ENCODE data around the gene MAPK12. TPM values are rescaled to one million over a fixed set of nuclear protein-coding genes. Genes with fewer than 3 reads are reported as not detected.

Gene MAPK12
- total and polyA plus RNA-seq, 4 donors, result 0.83 to 2.8 (median 1.9) TPM

GRCh38 chr22:50296658-50297490, 35.4 kb upstream of the MAPK12 start:
- no peak for DNase-seq (ENCODE audit: low spot score)
- Histone ChIP-seq H3K4me3 (ENCODE audit: low read depth in 1 of 3, low read length in 3 of 3) (peak overlapping the region in 2 of 3 donors; percentile 12 to 36), H3K36me3 (ENCODE audit: control insufficient read depth in 4 of 4, insufficient read depth in 3 of 4, low read depth in 1 of 4, low read length in 3 of 4) (peaks cover 0 to 2% (median 0%) of the 10 kb centered on the region in 4 donors), H3K9ac (ENCODE audit: low read depth in 1 of 2, low read length in 2 of 2) (no peak overlapping the region), H3K27me3 (ENCODE audit: control insufficient read depth in 4 of 4, insufficient read depth in 4 of 4, low read length in 3 of 4) (no peaks in the 10 kb centered on the region), H3K4me1 (ENCODE audit: control insufficient read depth in 4 of 4, insufficient read depth in 4 of 4, low read length in 3 of 4) (peaks cover 54 to 90% (median 74%) of the 10 kb centered on the region in 4 donors), H3K9me3 (ENCODE audit: control insufficient read depth in 4 of 4, low read length in 3 of 4) (no peaks in the 10 kb centered on the region), H3K27ac (ENCODE audit: low read depth in 1 of 2, low read length in 2 of 2) (peak overlapping the region; percentile 16 to 70)
- WGBS, result 32% methylated on average over 29 of the region's 29 CpGs
- TF ChIP-seq FOXA1 (IDR thresholded peaks at IDR 0.05) (no peak), EGR1 (IDR thresholded peaks at IDR 0.05; ENCODE audit: low read depth in 2 of 2) (peak; percentile 47 to 79), HNF4A (conservative IDR thresholded peaks at IDR 0.05) (peak; percentile 56 to 67), JUND (IDR thresholded peaks at IDR 0.05) (no peak), RXRA (IDR thresholded peaks at IDR 0.05) (peak; percentile 35 to 64), TAF1 (conservative IDR thresholded peaks at IDR 0.05) (no peak), YY1 (IDR thresholded peaks at IDR 0.05) (peak; percentile 15), HNF4G (IDR thresholded peaks at IDR 0.05) (peak; percentile 24)

- 22% methylated on average over 5 of the region's 5 CpGs for WGBS
- H3K4me3 ChIP-seq (ENCODE audit: low read depth in 1 of 3, low read length in 3 of 3), result peak overlapping the region in 1 of 3 donors; percentile 43
- H3K36me3 ChIP-seq (ENCODE audit: control insufficient read depth in 4 of 4, insufficient read depth in 3 of 4, low read depth in 1 of 4, low read length in 3 of 4), result peaks cover 3 to 12% (median 7%) of the 10 kb centered on the region in 4 donors
- peak overlapping the region in 1 of 2 donors; percentile 67 for H3K9ac ChIP-seq (ENCODE audit: low read depth in 1 of 2, low read length in 2 of 2)
- peaks cover 41 to 76% (median 62%) of the 10 kb centered on the region in 4 donors for H3K4me1 ChIP-seq (ENCODE audit: control insufficient read depth in 4 of 4, insufficient read depth in 4 of 4, low read length in 3 of 4)
- H3K9me3 ChIP-seq (ENCODE audit: control insufficient read depth in 4 of 4, low read length in 3 of 4), result no peaks in the 10 kb centered on the region
- no peak for TF ChIP-seq YY1 (IDR thresholded peaks at IDR 0.05)
- no peak for TF ChIP-seq ATF3 (IDR thresholded peaks at IDR 0.05)
- TF ChIP-seq REST (IDR thresholded peaks at IDR 0.05), result no peak
- TF ChIP-seq FOXA2 (IDR thresholded peaks at IDR 0.05), result no peak
- TF ChIP-seq RXRA (IDR thresholded peaks at IDR 0.05), result no peak
- TF ChIP-seq ZBTB33 (IDR thresholded peaks at IDR 0.05), result no peak
- TF ChIP-seq HNF4A (conservative IDR thresholded peaks at IDR 0.05), result no peak
- TF ChIP-seq HNF4G (IDR thresholded peaks at IDR 0.05), result no peak
- TF ChIP-seq GABPA (IDR thresholded peaks at IDR 0.05 in 1 of 2, conservative IDR thresholded peaks at IDR 0.05 in 1 of 2), result no peak
- TF ChIP-seq TAF1 (conservative IDR thresholded peaks at IDR 0.05), result no peak
- no peak for TF ChIP-seq CTCF (IDR thresholded peaks at IDR 0.05; ENCODE audit: low read depth, low read length, missing input control)
- TF ChIP-seq SP1 (IDR thresholded peaks at IDR 0.05), result no peak
- TF ChIP-seq FOXA1 (IDR thresholded peaks at IDR 0.05), result no peak
- no peak for TF ChIP-seq JUND (IDR thresholded peaks at IDR 0.05)
- no peak for TF ChIP-seq RAD21 (IDR thresholded peaks at IDR 0.05)
- no peak for TF ChIP-seq EGR1 (IDR thresholded peaks at IDR 0.05; ENCODE audit: low read depth in 2 of 2)
- TF ChIP-seq NR2F2 (IDR thresholded peaks at IDR 0.05), result no peak
- H3K27ac ChIP-seq (ENCODE audit: low read depth in 1 of 2, low read length in 2 of 2), result peak overlapping the region; percentile 73 to 82
- no peak for DNase-seq (ENCODE audit: low spot score)
- H3K27me3 ChIP-seq (ENCODE audit: control insufficient read depth in 4 of 4, insufficient read depth in 4 of 4, low read length in 3 of 4), result no peaks in the 10 kb centered on the region
Measured at GRCh38 chr22:50294319-50294656, 32.8 kb upstream of the MAPK12 start.

All from liver (tissue), 9 donors.